Stimulated activated CD8-positive, alpha-beta memory T cell treated with anti-CD3 and anti-CD28 coated beads, Interleukin-7, amount 100 ng/mL, for 4 hours (primary cell): ENCODE data around the gene CYP46A1.

Experiments used
- DNase-seq, 2 donors: peaks; one replicate each; pipeline ENCODE4 v3.0.0-alpha.2; 2020; ENCODE audit warnings: low read depth in 2 of 2

The CYP46A1 gene

GRCh38 chr14:99673305-99674063, 10.6 kb upstream of the CYP46A1 start:
- DNase-seq = no peak

- DNase-seq = no peak
Observed at GRCh38 chr14:99674064-99674650, 9.9 kb upstream of the CYP46A1 start.

GRCh38 chr14:99674776-99675381, 9.2 kb upstream of the CYP46A1 start:
- no peak for DNase-seq

GRCh38 chr14:99675382-99675835, 8.7 kb upstream of the CYP46A1 start:
- DNase-seq = no peak

- no peak for DNase-seq
Observed at GRCh38 chr14:99675951-99676350, 8.1 kb upstream of the CYP46A1 start.

- no peak for DNase-seq
Observed at GRCh38 chr14:99676657-99677056, 7.4 kb upstream of the CYP46A1 start.

GRCh38 chr14:99677231-99678140, 6.6 kb upstream of the CYP46A1 start:
- no peak for DNase-seq

GRCh38 chr14:99678198-99678597, 5.9 kb upstream of the CYP46A1 start:
- DNase-seq = no peak

- DNase-seq = no peak
Observed at GRCh38 chr14:99679111-99679510, 5.0 kb upstream of the CYP46A1 start.

- no peak for DNase-seq
Observed at GRCh38 chr14:99679543-99679942, 4.6 kb upstream of the CYP46A1 start.

GRCh38 chr14:99679996-99680395, 4.1 kb upstream of the CYP46A1 start:
- DNase-seq = no peak

GRCh38 chr14:99681101-99681831, 2.8 kb upstream of the CYP46A1 start:
- DNase-seq = no peak

- no peak for DNase-seq
Observed at GRCh38 chr14:99681832-99682148, 2.3 kb upstream of the CYP46A1 start.

GRCh38 chr14:99682809-99683618, 1.1 kb upstream of the CYP46A1 start:
- DNase-seq = peak; percentile 51 to 66

- no peak for DNase-seq
Observed at GRCh38 chr14:99684410-99684934, 374 bp downstream of the CYP46A1 start.

GRCh38 chr14:99685151-99685591, 1.1 kb downstream of the CYP46A1 start:
- no peak for DNase-seq

GRCh38 chr14:99685596-99685995, 1.5 kb downstream of the CYP46A1 start:
- DNase-seq = no peak

GRCh38 chr14:99686557-99687283, 2.6 kb downstream of the CYP46A1 start:
- DNase-seq = no peak
